ENCODE results near the gene TMEM255B.
"Not testable (repeated sequence)": the region's sequence is repeated elsewhere in the genome, so short reads cannot be mapped to it uniquely, and the experiment has no call there.

- not testable (repeated sequence) for TF ChIP-seq CTCF (IDR thresholded peaks at IDR 0.05; ENCODE audit: low read length); EZH2 (IDR thresholded peaks at IDR 0.05; ENCODE audit: borderline replicate concordance, low read length)
Observed at GRCh38 chr13:113826446-113826845, 67.4 kb downstream of the TMEM255B start.

Measured in OCI-LY1 (cell line).